PC-3 (cell line): ENCODE data around the gene CAST. TPM values are rescaled to one million over a fixed set of nuclear protein-coding genes. Genes with fewer than 3 reads are reported as not detected.

Source experiments
- ATAC-seq: fragments of 200-7000 bp; cut with Tn5 transposase; 2 replicates; pipeline ENCODE4 v1.9.1; 2020; ENCODE audit warnings: mild to moderate bottlenecking, moderate library complexity
- BruUV-seq: library from RNA; stranded (reverse); fragments of 400-500 nt; replicated peaks from 2 replicates; lab custom pipeline; 2021; lab: Mats Ljungman, UMichigan
- CTCF ChIA-PET: fragments of 300-600 bp; sonication (Branson Sonifier 250); formaldehyde crosslinking; loops from one replicate; lab custom pipeline; 2022; ENCODE audit warnings: antibody characterized with exemption; lab: Charles Lee
- POLR2A ChIA-PET: fragments of 300-600 bp; sonication (Branson Sonifier 250); formaldehyde crosslinking; loops from one replicate; lab custom pipeline; 2022; ENCODE audit warnings: antibody characterized with exemption; ENCODE audit not compliant: unreplicated experiment; lab: Charles Lee
- DNase-seq: peaks from one replicate; pipeline ENCODE4 v3.0.0-alpha.2; 2015
- H2AFZ ChIP-seq: fragments of 300-600 bp; sonication (generic); 2 replicates; pipeline ENCODE4 v1.6.0; 2016; ENCODE audit warnings: antibody characterized with exemption, low read length
- H3F3A ChIP-seq: fragments of 300-600 bp; sonication (generic); one replicate; pipeline ENCODE4 v1.6.0; 2017; ENCODE audit warnings: antibody characterized with exemption, low read length, control low read depth, mild to moderate bottlenecking; ENCODE audit not compliant: unreplicated experiment
- H3K27ac ChIP-seq: fragments of 300-600 bp; sonication (generic); 2 replicates; pipeline ENCODE4 v1.5.1; 2016; ENCODE audit warnings: mild to moderate bottlenecking, low read length
- H3K27me3 ChIP-seq: fragments of 300-600 bp; sonication (generic); 2 replicates; pipeline ENCODE4 v1.6.1; 2016; ENCODE audit warnings: low read length, mixed read lengths
- H3K36me3 ChIP-seq: fragments of 300-600 bp; sonication (generic); 2 replicates; pipeline ENCODE4 v1.6.1; 2016; ENCODE audit warnings: low read depth, mixed run types, low read length, mixed read lengths
- H3K4me1 ChIP-seq: fragments of 300-600 bp; sonication (generic); 2 replicates; pipeline ENCODE4 v1.5.1; 2016; ENCODE audit warnings: low read length; ENCODE audit not compliant: insufficient read depth
- H3K4me2 ChIP-seq: fragments of 300-600 bp; sonication (generic); 2 replicates; pipeline ENCODE4 v1.6.0; 2016; ENCODE audit warnings: low read length
- H3K4me3 ChIP-seq: fragments of 300-600 bp; sonication (generic); 2 replicates; pipeline ENCODE4 v1.5.1; 2016; ENCODE audit warnings: mild to moderate bottlenecking, low read length, mixed read lengths
- H3K79me2 ChIP-seq: fragments of 300-600 bp; sonication (generic); 2 replicates; pipeline ENCODE4 v1.6.1; 2017; ENCODE audit warnings: low read length, mixed read lengths
- H3K9ac ChIP-seq: fragments of 300-600 bp; sonication (generic); 2 replicates; pipeline ENCODE4 v1.6.0; 2016; ENCODE audit warnings: mild to moderate bottlenecking, low read length
- H3K9me2 ChIP-seq: fragments of 300-600 bp; sonication (generic); replicated peaks from 2 replicates; pipeline ENCODE4 v1.6.1; 2016; ENCODE audit warnings: mixed run types, low read length, mixed read lengths
- H3K9me3 ChIP-seq: fragments of 300-600 bp; sonication (generic); 2 replicates; pipeline ENCODE4 v1.6.1; 2016; ENCODE audit warnings: low read length, mixed read lengths
- H4K20me1 ChIP-seq: fragments of 300-600 bp; sonication (generic); 2 replicates; pipeline ENCODE4 v1.6.1; 2016; ENCODE audit warnings: low read length, mixed read lengths
- CTCF ChIP-seq: fragments of 300-600 bp; sonication (generic); conservative IDR thresholded peaks from 2 replicates; pipeline ENCODE4 v1.5.1; 2017; ENCODE audit warnings: antibody characterized with exemption, low read depth, mild to moderate bottlenecking, low read length
- EZH2 ChIP-seq: fragments of 300-600 bp; sonication (generic); IDR thresholded peaks from one replicate; pipeline ENCODE4 v1.6.1; 2017; ENCODE audit warnings: antibody characterized with exemption, mild to moderate bottlenecking, low read length; ENCODE audit not compliant: unreplicated experiment
- EZH2phosphoT487 ChIP-seq: fragments of 300-600 bp; sonication (generic); IDR thresholded peaks from 2 replicates; pipeline ENCODE4 v1.6.1; 2018; ENCODE audit warnings: mild to moderate bottlenecking, antibody characterized with exemption, low read length, borderline replicate concordance
- intact Hi-C: fragments of 100-400 bp; cut with micrococcal nuclease; formaldehyde crosslinking; loops from 2 replicates; pipeline ENCODE4 v1.9.0; 2023
- total RNA-seq: library from RNA; depleted of rRNA; stranded (reverse); fragments of >200 nt; gene quantifications from 2 replicates; pipeline ENCODE4 v1.2.3, GENCODE V29; 2014

CAST gene
- total RNA-seq, 1 experiment from 2014 or later = 73.2 TPM

- Histone ChIP-seq H3K36me3 (peaks cover 15% of the 10 kb centered on the region; the same call in 1 of the 2 replicates), H2AFZ (no peak overlapping the region), H3F3A (no peaks in the 10 kb centered on the region), H3K27me3 (no peaks in the 10 kb centered on the region), H3K4me2 (no peak overlapping the region), H3K9me3 (no peaks in the 10 kb centered on the region), H3K9ac (no peak overlapping the region), H3K79me2 (no peaks in the 10 kb centered on the region), H3K9me2 (no peaks in the 10 kb centered on the region), H4K20me1 (no peaks in the 10 kb centered on the region), H3K27ac (no peak overlapping the region), H3K4me3 (no peak overlapping the region), H3K4me1 (no peaks in the 10 kb centered on the region)
- POLR2A ChIA-PET = interaction anchor here (0.6 kb wide), 2 partner anchors 27 to 57 kb away, joined by 5 to 6 read pairs; no protein-coding TSS in a partner anchor
- DNase-seq (no peak), ATAC-seq (no peak)
- CTCF ChIA-PET = no interaction called here
- intact Hi-C loops = loop anchor here (1.0 to 10.0 kb wide), 6 partner anchors 115 to 1498 kb away; partner anchors contain the start of gene LIX1
- TF ChIP-seq EZH2 (no peak), CTCF (no peak), EZH2phosphoT487 (no peak)
- no TSS peak for BruUV-seq
Observed at GRCh38 chr5:96753848-96754247, 91.7 kb downstream of the CAST start.

DNA sequence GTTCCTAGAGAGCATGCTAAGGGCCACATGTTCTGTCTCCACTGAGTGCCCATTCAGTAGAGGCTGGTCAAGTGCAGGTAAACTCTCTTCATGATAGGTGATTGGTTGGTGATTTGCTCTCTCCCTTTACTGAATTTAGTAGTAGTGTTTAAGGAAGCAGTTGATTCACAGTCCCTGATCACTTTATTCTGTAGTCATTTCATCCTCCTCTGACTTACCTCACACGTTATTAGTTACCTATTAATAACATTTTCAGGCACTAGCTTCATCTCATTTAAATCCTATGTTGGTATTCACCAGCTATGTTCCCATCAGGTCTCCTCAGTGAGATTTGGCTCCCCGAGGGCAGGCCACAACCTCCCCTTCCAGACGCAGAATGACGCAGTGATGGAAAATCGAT, 93.7 kb downstream of the CAST start:
- DNase-seq = no peak
- no peaks in the 10 kb centered on the region for H3F3A ChIP-seq
- peaks cover 18% of the 10 kb centered on the region; the same call in 1 of the 2 replicates for H3K36me3 ChIP-seq
- H3K4me3 ChIP-seq = no peak overlapping the region
- TF ChIP-seq EZH2phosphoT487 (no peak), EZH2 (no peak), CTCF (no peak)
- no peaks in the 10 kb centered on the region for H3K4me1 ChIP-seq
- no peaks in the 10 kb centered on the region for H3K79me2 ChIP-seq
- no peak overlapping the region for H3K27ac ChIP-seq
- H4K20me1 ChIP-seq = no peaks in the 10 kb centered on the region
- no peaks in the 10 kb centered on the region for H3K9me3 ChIP-seq
- POLR2A ChIA-PET = no interaction called here
- H3K9ac ChIP-seq = no peak overlapping the region
- ATAC-seq = no peak
- no peaks in the 10 kb centered on the region for H3K9me2 ChIP-seq
- no peak overlapping the region for H3K4me2 ChIP-seq
- no peak overlapping the region for H2AFZ ChIP-seq
- BruUV-seq = no TSS peak
- H3K27me3 ChIP-seq = no peaks in the 10 kb centered on the region
- intact Hi-C loops = loop anchor here (10.0 kb wide), 1 partner anchor 289 kb away; no protein-coding TSS in a partner anchor
- CTCF ChIA-PET = no interaction called here

DNA sequence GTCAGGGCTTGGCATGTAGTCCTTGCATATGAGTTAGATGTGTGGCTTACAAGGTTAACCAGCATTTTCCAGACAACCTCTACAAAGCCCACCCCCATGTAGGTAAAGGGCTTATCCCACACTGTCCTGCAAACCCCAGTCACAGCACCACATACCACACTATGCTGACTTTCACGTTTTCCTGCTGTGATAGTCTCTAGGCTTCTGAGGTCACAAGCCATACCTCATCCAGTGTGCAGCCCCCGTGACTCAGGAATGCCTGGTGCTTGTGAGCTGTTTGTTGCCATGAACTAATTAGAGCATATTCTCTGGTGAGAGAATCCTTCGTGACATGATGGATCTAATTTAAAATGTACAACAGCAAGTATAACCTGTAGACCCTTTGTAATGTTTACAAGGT, 94.8 kb downstream of the CAST start:
- Histone ChIP-seq H3K79me2 (no peaks in the 10 kb centered on the region), H4K20me1 (no peaks in the 10 kb centered on the region), H3K27me3 (no peaks in the 10 kb centered on the region), H3F3A (no peaks in the 10 kb centered on the region), H3K9me3 (no peaks in the 10 kb centered on the region), H3K4me1 (no peaks in the 10 kb centered on the region), H3K4me3 (no peak overlapping the region), H3K27ac (no peak overlapping the region), H3K36me3 (peaks cover 18% of the 10 kb centered on the region; the same call in 1 of the 2 replicates), H2AFZ (no peak overlapping the region), H3K9me2 (no peaks in the 10 kb centered on the region), H3K9ac (no peak overlapping the region), H3K4me2 (no peak overlapping the region)
- DNase-seq = no peak
- no peak for ATAC-seq
- intact Hi-C loops = loop anchor here (10.0 kb wide), 1 partner anchor 288 kb away; no protein-coding TSS in a partner anchor
- POLR2A ChIA-PET = no interaction called here
- no peak for TF ChIP-seq EZH2
- no peak for TF ChIP-seq CTCF
- no TSS peak for BruUV-seq
- CTCF ChIA-PET = no interaction called here
